Prostate gland (tissue), 1 donor: Measurements from ENCODE around the gene CRACR2A.

Experiments
- POLR2A ChIP-seq: fragments of 450-650 bp; IDR thresholded peaks from one replicate; pipeline ENCODE4 v1.6.1; 2016; ENCODE audit warnings: antibody characterized with exemption, mild to moderate bottlenecking
- POLR2AphosphoS5 ChIP-seq: sonication (generic); formaldehyde crosslinking; IDR thresholded peaks from one replicate; pipeline ENCODE4 v1.6.1; 2017; ENCODE audit warnings: antibody characterized with exemption

- TF ChIP-seq POLR2AphosphoS5, result no peak
- no peak for TF ChIP-seq POLR2A
Measured at GRCh38 chr12:3727354-3727753, 25.6 kb downstream of the CRACR2A start.
